B cell (primary cell): ENCODE measurements around the gene TBCD. TPM values are rescaled to one million over a fixed set of nuclear protein-coding genes. Genes with fewer than 3 reads are reported as not detected.

ENCODE experiments used
- ATAC-seq: fragments of 200-7000 bp; cut with Tn5 transposase; one replicate; pipeline ENCODE4 v1.10.0; 2021; ENCODE audit warnings: low read depth, mild to moderate bottlenecking, moderate number of reproducible peaks, moderate library complexity
- CTCF ChIA-PET: fragments of 350-600 bp; sonication (Branson Sonifier 250); formaldehyde crosslinking; loops from one replicate; lab custom pipeline; 2021; ENCODE audit warnings: antibody characterized with exemption, inconsistent platforms; lab: Charles Lee
- POLR2A ChIA-PET: fragments of 350-600 bp; sonication (Branson Sonifier 250); formaldehyde crosslinking; loops from one replicate; lab custom pipeline; 2021; ENCODE audit warnings: antibody characterized with exemption; lab: Charles Lee
- DNase-seq: peaks from one replicate; pipeline ENCODE4 v3.0.0; 2013
- H2AFZ ChIP-seq: 2 replicates; pipeline ENCODE4 v1.6.1; 2012; ENCODE audit warnings: mild to moderate bottlenecking, low read depth, low read length; ENCODE audit not compliant: insufficient read depth, poor library complexity, severe bottlenecking
- H3K27ac ChIP-seq, 2 donors: 1 replicate in 1 of 2; 2 replicates in 1 of 2; pipeline ENCODE4 v1.5.1; 2012 to 2013; ENCODE audit warnings: low read length in 2 of 2, mild to moderate bottlenecking in 2 of 2, moderate library complexity in 1 of 2
- H3K27me3 ChIP-seq, 4 experiments: fragments of 200-600 bp in 1 of 4; sonication (generic) in 1 of 4; replicated peaks in 1 of 4; 1 replicate in 2 of 4; 2 replicates in 2 of 4; pipeline versions ENCODE4 v1.6.1 to v1.7.0; 2013 to 2016; ENCODE audit warnings: low read length in 3 of 4, mild to moderate bottlenecking in 2 of 4, mixed read lengths in 1 of 4, moderate library complexity in 1 of 4; ENCODE audit not compliant: insufficient read depth in 4 of 4, control insufficient read depth in 3 of 4; ENCODE audit errors: control extremely low read depth in 1 of 4
- H3K36me3 ChIP-seq, 2 experiments: replicated peaks in 1 of 2; 1 replicate in 1 of 2; 2 replicates in 1 of 2; pipeline versions ENCODE4 v1.6.1 to v1.7.1; 2013; ENCODE audit warnings: low read length in 1 of 2; ENCODE audit not compliant: insufficient read depth in 2 of 2, control insufficient read depth in 1 of 2; ENCODE audit errors: control extremely low read depth in 1 of 2, extremely low read depth in 1 of 2
- H3K4me1 ChIP-seq, 2 donors: fragments of 200-600 bp in 1 of 2; sonication (generic) in 1 of 2; 1 replicate in 1 of 2; 2 replicates in 1 of 2; pipeline versions ENCODE4 v1.5.1 to v1.6.1; 2013 to 2017; ENCODE audit warnings: low read length in 2 of 2; ENCODE audit not compliant: control insufficient read depth in 2 of 2, insufficient read depth in 2 of 2
- H3K4me2 ChIP-seq: replicated peaks from 2 replicates; pipeline ENCODE3; 2012; ENCODE audit warnings: mild to moderate bottlenecking, low read depth, low read length; ENCODE audit not compliant: poor library complexity, severe bottlenecking
- H3K4me3 ChIP-seq, 5 experiments: fragments of 200-600 bp in 1 of 5; sonication (generic) in 1 of 5; 1 replicate in 3 of 5; 2 replicates in 2 of 5; pipeline versions ENCODE4 v1.5.1 to v1.7.0; 2011 to 2016; ENCODE audit warnings: low read length in 4 of 5, mild to moderate bottlenecking in 4 of 5, low read depth in 2 of 5, control low read depth in 1 of 5, moderate library complexity in 1 of 5; ENCODE audit not compliant: insufficient read depth in 1 of 5; ENCODE audit errors: control extremely low read depth in 1 of 5, extremely low read depth in 1 of 5
- H3K79me2 ChIP-seq: fragments of 200-600 bp; sonication (generic); one replicate; pipeline ENCODE4 v1.6.0; 2016; ENCODE audit warnings: low read length; ENCODE audit not compliant: control insufficient read depth, insufficient read depth
- H3K9ac ChIP-seq: fragments of 200-600 bp; sonication (generic); 2 replicates; pipeline ENCODE4 v1.6.1; 2017; ENCODE audit warnings: mild to moderate bottlenecking, low read length, moderate library complexity
- H3K9me3 ChIP-seq, 3 donors: one replicate each; pipeline versions ENCODE4 v1.6.1 to v1.7.1; 2013; ENCODE audit warnings: low read length in 2 of 3; ENCODE audit not compliant: control insufficient read depth in 2 of 3, insufficient read depth in 1 of 3; ENCODE audit errors: control extremely low read depth in 1 of 3
- H4K20me1 ChIP-seq: 2 replicates; pipeline ENCODE4 v1.6.0; 2012; ENCODE audit warnings: mild to moderate bottlenecking, low read length; ENCODE audit not compliant: insufficient read depth, control insufficient read depth, poor library complexity, severe bottlenecking
- H3K27ac Mint-ChIP-seq: one replicate; pipeline ENCODE4 v1.8.0; 2021; ENCODE audit warnings: mixed read lengths
- H3K27me3 Mint-ChIP-seq: one replicate; pipeline ENCODE4 v1.8.0; 2021; ENCODE audit warnings: mixed read lengths
- H3K4me1 Mint-ChIP-seq: one replicate; pipeline ENCODE4 v1.8.0; 2021; ENCODE audit warnings: mixed read lengths
- H3K4me3 Mint-ChIP-seq: one replicate; pipeline ENCODE4 v1.8.0; 2021; ENCODE audit warnings: mixed read lengths
- H3K9me3 Mint-ChIP-seq: one replicate; pipeline ENCODE4 v1.8.0; 2022; ENCODE audit warnings: mixed read lengths; ENCODE audit not compliant: insufficient read depth
- CTCF ChIP-seq: fragments of 200-600 bp; IDR thresholded peaks from one replicate; pipeline ENCODE4 v1.8.0; 2022; ENCODE audit warnings: antibody characterized with exemption, mild to moderate bottlenecking
- EZH2 ChIP-seq: IDR thresholded peaks from 2 replicates; pipeline ENCODE4 v1.6.1; 2012; ENCODE audit warnings: borderline replicate concordance, low read depth, mild to moderate bottlenecking, moderate library complexity, low read length; ENCODE audit not compliant: insufficient read depth, poor library complexity, severe bottlenecking
- WGBS: methylation state at CpG from one replicate; pipeline ENCODE4 v1.1.5; 2013; ENCODE audit warnings: missing lambda C conversion rate; ENCODE audit not compliant: insufficient coverage; 5-methylcytosine and 5-hydroxymethylcytosine counted together
- intact Hi-C: fragments of 100-400 bp; cut with micrococcal nuclease; formaldehyde crosslinking; loops from one replicate; pipeline ENCODE4 v1.10.0; 2022
- polyA plus RNA-seq: library from polyadenylated mRNA; depleted of rRNA; stranded (reverse); fragments of >200 nt; gene quantifications from 2 replicates; pipeline ENCODE4 v1.2.3, GENCODE V29; 2012
- total RNA-seq, 2 donors: library from RNA; stranded (reverse); fragments of 120-200 nt in 1 of 2; gene quantifications; 1 replicate in 1 of 2; 2 replicates in 1 of 2; pipeline versions ENCODE4 v1.2.3 to v1.2.4, GENCODE V29; 2013 to 2022

The TBCD gene
- total and polyA plus RNA-seq, 2 donors (not counting 1 experiment from before 2014, with no cell fraction given), result 60.8 to 101 TPM

GRCh38 chr17:82957469-82957795 is 205.6 kb downstream of the TBCD start:
- 98% methylated on average over 8 of the region's 8 CpGs for WGBS
- no peaks in the 10 kb centered on the region for H3K79me2 ChIP-seq
- CTCF ChIA-PET, result no interaction called here

More at GRCh38 chr17:82957469-82957795, 205.6 kb downstream of the TBCD start:
- Histone ChIP-seq H3K9me3 (peaks cover 0 to 19% (median 0%) of the 10 kb centered on the region in 3 donors), H3K4me3 (no peak overlapping the region), H3K4me2 (no peak overlapping the region), H4K20me1 (no peaks in the 10 kb centered on the region), H3K27me3 (no peaks in the 10 kb centered on the region), H2AFZ (no peak overlapping the region), H3K4me1 (no peaks in the 10 kb centered on the region), H3K36me3 (no peaks in the 10 kb centered on the region), H3K9ac (no peak overlapping the region), H3K27ac (no peak overlapping the region)
- H3K9me3 Mint-ChIP-seq, result peaks cover 13% of the 10 kb centered on the region
- no peak overlapping the region for H3K27ac Mint-ChIP-seq
- H3K4me1 Mint-ChIP-seq, result no peaks in the 10 kb centered on the region
- intact Hi-C loops, result no loop called here
- no peak overlapping the region for H3K4me3 Mint-ChIP-seq
- POLR2A ChIA-PET, result no interaction called here
- no peak for TF ChIP-seq EZH2
- TF ChIP-seq CTCF, result no peak
- DNase-seq (no peak), ATAC-seq (no peak)
- no peaks in the 10 kb centered on the region for H3K27me3 Mint-ChIP-seq
